ENCODE measurements around the gene CLCN7. TPM values are rescaled to one million over a fixed set of nuclear protein-coding genes. Genes with fewer than 3 reads are reported as not detected.

Gene CLCN7
- total and polyA plus RNA-seq, 2 of the 13 experiments (the other 11 are each of a cell fraction or from before 2014, with no cell fraction given): 24.6 to 25.1 TPM

DNA sequence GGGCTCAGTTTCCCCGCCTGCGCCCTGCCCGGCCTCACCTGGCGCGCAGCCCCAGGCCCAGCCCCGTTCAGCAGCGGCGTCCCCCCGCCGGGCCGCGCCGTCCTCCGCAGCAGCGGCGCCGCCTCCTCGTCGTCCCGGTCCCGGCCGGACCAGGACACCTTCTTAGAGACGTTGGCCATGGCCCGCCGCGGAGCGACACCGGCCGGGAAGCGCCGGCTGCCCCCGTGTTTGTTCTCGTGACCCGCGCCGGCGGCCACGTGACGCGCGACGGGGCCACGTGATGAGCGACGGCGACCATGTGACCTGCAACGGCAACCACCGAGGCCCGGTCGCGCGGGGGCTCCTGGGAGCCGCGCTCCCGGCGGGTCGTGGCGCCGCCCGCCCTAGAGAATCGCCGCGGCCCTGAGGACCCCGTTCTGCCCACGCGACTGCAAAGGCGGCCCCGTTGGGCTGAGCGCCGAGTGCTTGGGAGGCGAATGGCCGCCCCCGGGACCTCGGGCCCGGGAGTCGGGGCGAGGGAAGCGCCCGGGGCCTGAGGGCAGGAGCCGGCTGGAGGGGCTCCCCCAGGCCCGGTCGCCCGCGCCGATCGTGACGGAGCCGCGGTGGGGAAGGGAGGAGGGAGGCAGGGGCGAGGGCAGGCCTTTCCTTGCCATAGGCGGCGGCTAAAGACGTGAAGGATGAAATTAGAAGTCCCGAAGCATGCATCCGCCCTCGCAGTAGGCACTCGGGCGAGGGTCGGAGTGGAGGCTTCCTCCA is at the start of gene CLCN7 (continued):
- TF ChIP-seq ZNF546 (CRISPR knock-in tag; conservative IDR thresholded peaks at IDR 0.05) (peak; percentile 90; the same call in 1 of the 2 replicates), CEBPB (IDR thresholded peaks at IDR 0.05; ENCODE audit: borderline replicate concordance, low read depth, low read length) (no peak), NCOA5 (CRISPR knock-in tag; IDR thresholded peaks at IDR 0.05) (no peak), KDM2A (CRISPR knock-in tag; IDR thresholded peaks at IDR 0.05; ENCODE audit: borderline replicate concordance, low read depth) (peak; percentile 89), NAIF1 (CRISPR knock-in tag; IDR thresholded peaks at IDR 0.05; ENCODE audit: borderline replicate concordance) (no peak), ZNF839 (CRISPR knock-in tag; IDR thresholded peaks at IDR 0.05; ENCODE audit: borderline replicate concordance) (0 out of 2 replicates have a peak, but pooled peaks have one; percentile 63), ZFP90 (CRISPR knock-in tag; IDR thresholded peaks at IDR 0.05; ENCODE audit: borderline replicate concordance) (no peak; the same call in 1 of the 2 replicates), ELF4 (CRISPR knock-in tag; IDR thresholded peaks at IDR 0.05; ENCODE audit: borderline replicate concordance) (no peak), ZNF790 (CRISPR knock-in tag; IDR thresholded peaks at IDR 0.05; ENCODE audit: borderline replicate concordance) (peak; percentile 80; the same call in 1 of the 2 replicates), CAMTA2 (CRISPR knock-in tag; IDR thresholded peaks at IDR 0.05; ENCODE audit: borderline replicate concordance) (no peak), ZNF33B (CRISPR knock-in tag; IDR thresholded peaks at IDR 0.05) (peak; percentile 78; the same call in 1 of the 2 replicates), ZNF230 (CRISPR knock-in tag; IDR thresholded peaks at IDR 0.05) (peak; percentile 89; the same call in 1 of the 2 replicates)
- TF ChIP-seq, protein P1, sequence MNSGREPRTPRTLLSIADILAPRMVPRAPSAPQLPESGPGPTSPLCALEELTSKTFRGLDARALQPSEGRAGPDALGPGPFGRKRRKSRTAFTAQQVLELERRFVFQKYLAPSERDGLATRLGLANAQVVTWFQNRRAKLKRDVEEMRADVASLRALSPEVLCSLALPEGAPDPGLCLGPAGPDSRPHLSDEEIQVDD (CRISPR knock-in tag; IDR thresholded peaks at IDR 0.05; ENCODE audit: borderline replicate concordance): peak; percentile 81; the same call in 1 of the 2 replicates
- TF ChIP-seq, protein P2, sequence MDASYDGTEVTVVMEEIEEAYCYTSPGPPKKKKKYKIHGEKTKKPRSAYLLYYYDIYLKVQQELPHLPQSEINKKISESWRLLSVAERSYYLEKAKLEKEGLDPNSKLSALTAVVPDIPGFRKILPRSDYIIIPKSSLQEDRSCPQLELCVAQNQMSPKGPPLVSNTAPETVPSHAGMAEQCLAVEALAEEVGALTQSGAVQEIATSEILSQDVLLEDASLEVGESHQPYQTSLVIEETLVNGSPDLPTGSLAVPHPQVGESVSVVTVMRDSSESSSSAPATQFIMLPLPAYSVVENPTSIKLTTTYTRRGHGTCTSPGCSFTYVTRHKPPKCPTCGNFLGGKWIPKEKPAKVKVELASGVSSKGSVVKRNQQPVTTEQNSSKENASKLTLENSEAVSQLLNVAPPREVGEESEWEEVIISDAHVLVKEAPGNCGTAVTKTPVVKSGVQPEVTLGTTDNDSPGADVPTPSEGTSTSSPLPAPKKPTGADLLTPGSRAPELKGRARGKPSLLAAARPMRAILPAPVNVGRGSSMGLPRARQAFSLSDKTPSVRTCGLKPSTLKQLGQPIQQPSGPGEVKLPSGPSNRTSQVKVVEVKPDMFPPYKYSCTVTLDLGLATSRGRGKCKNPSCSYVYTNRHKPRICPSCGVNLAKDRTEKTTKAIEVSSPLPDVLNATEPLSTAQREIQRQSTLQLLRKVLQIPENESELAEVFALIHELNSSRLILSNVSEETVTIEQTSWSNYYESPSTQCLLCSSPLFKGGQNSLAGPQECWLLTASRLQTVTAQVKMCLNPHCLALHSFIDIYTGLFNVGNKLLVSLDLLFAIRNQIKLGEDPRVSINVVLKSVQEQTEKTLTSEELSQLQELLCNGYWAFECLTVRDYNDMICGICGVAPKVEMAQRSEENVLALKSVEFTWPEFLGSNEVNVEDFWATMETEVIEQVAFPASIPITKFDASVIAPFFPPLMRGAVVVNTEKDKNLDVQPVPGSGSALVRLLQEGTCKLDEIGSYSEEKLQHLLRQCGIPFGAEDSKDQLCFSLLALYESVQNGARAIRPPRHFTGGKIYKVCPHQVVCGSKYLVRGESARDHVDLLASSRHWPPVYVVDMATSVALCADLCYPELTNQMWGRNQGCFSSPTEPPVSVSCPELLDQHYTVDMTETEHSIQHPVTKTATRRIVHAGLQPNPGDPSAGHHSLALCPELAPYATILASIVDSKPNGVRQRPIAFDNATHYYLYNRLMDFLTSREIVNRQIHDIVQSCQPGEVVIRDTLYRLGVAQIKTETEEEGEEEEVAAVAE (CRISPR knock-in tag; IDR thresholded peaks at IDR 0.05; ENCODE audit: borderline replicate concordance): no peak
- TF ChIP-seq, protein P3, sequence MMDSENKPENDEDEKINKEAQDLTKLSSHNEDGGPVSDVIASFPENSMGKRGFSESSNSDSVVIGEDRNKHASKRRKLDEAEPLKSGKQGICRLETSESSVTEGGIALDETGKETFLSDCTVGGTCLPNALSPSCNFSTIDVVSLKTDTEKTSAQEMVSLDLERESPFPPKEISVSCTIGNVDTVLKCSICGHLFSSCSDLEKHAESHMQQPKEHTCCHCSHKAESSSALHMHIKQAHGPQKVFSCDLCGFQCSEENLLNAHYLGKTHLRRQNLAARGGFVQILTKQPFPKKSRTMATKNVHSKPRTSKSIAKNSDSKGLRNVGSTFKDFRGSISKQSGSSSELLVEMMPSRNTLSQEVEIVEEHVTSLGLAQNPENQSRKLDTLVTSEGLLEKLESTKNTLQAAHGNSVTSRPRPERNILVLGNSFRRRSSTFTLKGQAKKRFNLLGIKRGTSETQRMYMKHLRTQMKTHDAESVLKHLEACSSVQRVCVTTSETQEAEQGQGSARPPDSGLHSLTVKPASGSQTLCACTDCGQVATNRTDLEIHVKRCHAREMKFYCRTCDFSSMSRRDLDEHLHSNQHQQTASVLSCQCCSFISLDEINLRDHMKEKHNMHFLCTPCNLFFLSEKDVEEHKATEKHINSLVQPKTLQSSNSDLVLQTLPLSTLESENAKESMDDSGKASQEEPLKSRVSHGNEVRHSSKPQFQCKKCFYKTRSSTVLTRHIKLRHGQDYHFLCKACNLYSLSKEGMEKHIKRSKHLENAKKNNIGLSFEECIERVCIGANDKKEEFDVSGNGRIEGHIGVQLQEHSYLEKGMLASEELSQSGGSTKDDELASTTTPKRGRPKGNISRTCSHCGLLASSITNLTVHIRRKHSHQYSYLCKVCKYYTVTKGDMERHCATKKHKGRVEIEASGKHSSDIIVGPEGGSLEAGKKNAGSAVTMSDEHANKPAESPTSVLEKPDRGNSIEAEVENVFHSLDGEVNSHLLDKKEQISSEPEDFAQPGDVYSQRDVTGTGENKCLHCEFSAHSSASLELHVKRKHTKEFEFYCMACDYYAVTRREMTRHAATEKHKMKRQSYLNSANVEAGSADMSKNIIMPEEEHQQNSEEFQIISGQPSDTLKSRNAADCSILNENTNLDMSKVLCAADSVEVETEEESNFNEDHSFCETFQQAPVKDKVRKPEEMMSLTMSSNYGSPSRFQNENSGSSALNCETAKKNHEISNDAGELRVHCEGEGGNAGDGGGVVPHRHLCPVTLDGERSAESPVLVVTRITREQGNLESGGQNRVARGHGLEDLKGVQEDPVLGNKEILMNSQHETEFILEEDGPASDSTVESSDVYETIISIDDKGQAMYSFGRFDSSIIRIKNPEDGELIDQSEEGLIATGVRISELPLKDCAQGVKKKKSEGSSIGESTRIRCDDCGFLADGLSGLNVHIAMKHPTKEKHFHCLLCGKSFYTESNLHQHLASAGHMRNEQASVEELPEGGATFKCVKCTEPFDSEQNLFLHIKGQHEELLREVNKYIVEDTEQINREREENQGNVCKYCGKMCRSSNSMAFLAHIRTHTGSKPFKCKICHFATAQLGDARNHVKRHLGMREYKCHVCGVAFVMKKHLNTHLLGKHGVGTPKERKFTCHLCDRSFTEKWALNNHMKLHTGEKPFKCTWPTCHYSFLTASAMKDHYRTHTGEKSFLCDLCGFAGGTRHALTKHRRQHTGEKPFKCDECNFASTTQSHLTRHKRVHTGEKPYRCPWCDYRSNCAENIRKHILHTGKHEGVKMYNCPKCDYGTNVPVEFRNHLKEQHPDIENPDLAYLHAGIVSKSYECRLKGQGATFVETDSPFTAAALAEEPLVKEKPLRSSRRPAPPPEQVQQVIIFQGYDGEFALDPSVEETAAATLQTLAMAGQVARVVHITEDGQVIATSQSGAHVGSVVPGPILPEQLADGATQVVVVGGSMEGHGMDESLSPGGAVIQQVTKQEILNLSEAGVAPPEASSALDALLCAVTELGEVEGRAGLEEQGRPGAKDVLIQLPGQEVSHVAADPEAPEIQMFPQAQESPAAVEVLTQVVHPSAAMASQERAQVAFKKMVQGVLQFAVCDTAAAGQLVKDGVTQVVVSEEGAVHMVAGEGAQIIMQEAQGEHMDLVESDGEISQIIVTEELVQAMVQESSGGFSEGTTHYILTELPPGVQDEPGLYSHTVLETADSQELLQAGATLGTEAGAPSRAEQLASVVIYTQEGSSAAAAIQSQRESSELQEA (CRISPR knock-in tag; IDR thresholded peaks at IDR 0.05; ENCODE audit: not compliant biosample characterization): peak; percentile 83
